Esophagus squamous epithelium (tissue), 5 donors: ENCODE results near the gene LNPK. TPM values are rescaled to one million over a fixed set of nuclear protein-coding genes. Genes with fewer than 3 reads are reported as not detected.

Experiments used
- DNase-seq: peaks from one replicate; lab custom pipeline; 2025; lab: John Stamatoyannopoulos, UW
- H3K27ac ChIP-seq, 4 donors: fragments of 200-600 bp; sonication (generic); one replicate each; pipeline ENCODE4 v1.5.1; 2016 to 2019; ENCODE audit warnings: mild to moderate bottlenecking in 1 of 4
- H3K27me3 ChIP-seq, 4 donors: fragments of 200-600 bp; sonication (generic); 1 replicate in 3 of 4; 2 replicates in 1 of 4; pipeline versions ENCODE4 v1.5.1 to v1.6.0; 2017 to 2021; ENCODE audit warnings: antibody characterized with exemption in 1 of 4
- H3K36me3 ChIP-seq, 3 donors: fragments of 200-600 bp; sonication (generic); one replicate each; pipeline ENCODE4 v1.5.1; 2016 to 2019
- H3K4me1 ChIP-seq, 3 donors: fragments of 200-600 bp; sonication (generic); one replicate each; pipeline ENCODE4 v1.5.1; 2017 to 2019
- H3K4me3 ChIP-seq, 4 donors: fragments of 200-600 bp; sonication (generic); 1 replicate in 3 of 4; 2 replicates in 1 of 4; pipeline ENCODE4 v1.5.1; 2016 to 2019; ENCODE audit warnings: mild to moderate bottlenecking in 2 of 4, moderate library complexity in 1 of 4
- H3K9me3 ChIP-seq, 3 donors: fragments of 200-600 bp; sonication (generic); one replicate each; pipeline ENCODE4 v1.5.1; 2016 to 2019
- CTCF ChIP-seq, 6 experiments: fragments of 450-650 bp in 4 of 6; fragments of 200-600 bp in 2 of 6; sonication (generic) in 2 of 6; IDR thresholded peaks; one replicate each; pipeline ENCODE4 v1.5.1; 2016 to 2019; ENCODE audit warnings: antibody characterized with exemption in 6 of 6, mild to moderate bottlenecking in 4 of 6, moderate library complexity in 4 of 6
- POLR2A ChIP-seq, 4 donors: fragments of 450-650 bp; IDR thresholded peaks; one replicate each; pipeline ENCODE4 v1.6.1; 2017; ENCODE audit warnings: antibody characterized with exemption in 4 of 4, mild to moderate bottlenecking in 4 of 4, moderate library complexity in 3 of 4
- WGBS, 2 donors: methylation state at CpG; one replicate each; pipeline ENCODE4 v1.1.5; 2018; 5-methylcytosine and 5-hydroxymethylcytosine counted together
- intact Hi-C: fragments of 100-400 bp; cut with DNase I; formaldehyde crosslinking; loops from one replicate; pipeline ENCODE4 v1.15.0; 2022
- total RNA-seq, 4 donors: library from RNA; depleted of rRNA; stranded (reverse); fragments of >200 nt; gene quantifications; one replicate each; pipeline ENCODE4 v1.1.0, GENCODE V29; 2016
- donor health status: DM: yes; HTN: yes; CAD: no.

LNPK gene
- total RNA-seq, 4 donors from 2014 or later, result 16.3 to 23.5 (median 19.6) TPM

GRCh38 chr2:176027806-176028205, 25.7 kb upstream of the LNPK start:
- H3K4me1 ChIP-seq, result no peaks in the 10 kb centered on the region
- TF ChIP-seq CTCF (IDR thresholded peaks at IDR 0.05) (no peak), POLR2A (IDR thresholded peaks at IDR 0.05) (no peak)
- H3K27ac ChIP-seq, result no peak overlapping the region
- intact Hi-C loops, result no loop called here
- H3K36me3 ChIP-seq, result no peaks in the 10 kb centered on the region
- WGBS, 2 donors, result 56 to 59% methylated on average over 2 of the region's 2 CpGs
- H3K27me3 ChIP-seq, result peaks cover 0 to 54% (median 0%) of the 10 kb centered on the region in 4 donors
- DNase-seq, result no peak
- no peak overlapping the region for H3K4me3 ChIP-seq
- H3K9me3 ChIP-seq, result no peaks in the 10 kb centered on the region

GRCh38 chr2:176025932-176026331, 23.9 kb upstream of the LNPK start:
- TF ChIP-seq CTCF (IDR thresholded peaks at IDR 0.05) (no peak), POLR2A (IDR thresholded peaks at IDR 0.05) (no peak)
- WGBS, 2 donors, result 79% methylated on average over 4 of the region's 4 CpGs
- no peaks in the 10 kb centered on the region for H3K36me3 ChIP-seq
- no peak for DNase-seq
- H3K27ac ChIP-seq, result no peak overlapping the region
- peaks cover 0 to 62% (median 0%) of the 10 kb centered on the region in 4 donors for H3K27me3 ChIP-seq
- intact Hi-C loops, result no loop called here
- H3K4me3 ChIP-seq, result no peak overlapping the region
- H3K9me3 ChIP-seq, result no peaks in the 10 kb centered on the region
- H3K4me1 ChIP-seq, result no peaks in the 10 kb centered on the region

GRCh38 chr2:176024083-176024482, 22.0 kb upstream of the LNPK start:
- intact Hi-C loops, result no loop called here
- Histone ChIP-seq H3K27ac (no peak overlapping the region), H3K4me1 (no peaks in the 10 kb centered on the region), H3K36me3 (no peaks in the 10 kb centered on the region), H3K4me3 (no peak overlapping the region), H3K27me3 (peaks cover 0 to 62% (median 0%) of the 10 kb centered on the region in 4 donors), H3K9me3 (no peaks in the 10 kb centered on the region)
- WGBS, 2 donors, result 73 to 74% methylated on average over 2 of the region's 2 CpGs
- DNase-seq, result no peak
- no peak for TF ChIP-seq POLR2A (IDR thresholded peaks at IDR 0.05)
- no peak for TF ChIP-seq CTCF (IDR thresholded peaks at IDR 0.05)

GRCh38 chr2:176022048-176022447, 20.0 kb upstream of the LNPK start:
- Histone ChIP-seq H3K9me3 (no peaks in the 10 kb centered on the region), H3K4me1 (no peaks in the 10 kb centered on the region), H3K27ac (no peak overlapping the region), H3K4me3 (no peak overlapping the region), H3K36me3 (no peaks in the 10 kb centered on the region), H3K27me3 (peaks cover 0 to 46% (median 0%) of the 10 kb centered on the region in 4 donors)
- 76 to 90% methylated on average over 1 of the region's 1 CpG for WGBS, 2 donors
- no peak for TF ChIP-seq CTCF (IDR thresholded peaks at IDR 0.05)
- TF ChIP-seq POLR2A (IDR thresholded peaks at IDR 0.05), result no peak
- intact Hi-C loops, result no loop called here
- DNase-seq, result no peak

GRCh38 chr2:176020400-176020799, 18.3 kb upstream of the LNPK start:
- no peak for DNase-seq
- Histone ChIP-seq H3K27ac (no peak overlapping the region), H3K9me3 (no peaks in the 10 kb centered on the region), H3K4me3 (no peak overlapping the region), H3K4me1 (no peaks in the 10 kb centered on the region), H3K36me3 (no peaks in the 10 kb centered on the region), H3K27me3 (peaks cover 0 to 38% (median 0%) of the 10 kb centered on the region in 4 donors)
- 77 to 86% methylated on average over 6 of the region's 6 CpGs for WGBS, 2 donors
- TF ChIP-seq CTCF (IDR thresholded peaks at IDR 0.05) (no peak), POLR2A (IDR thresholded peaks at IDR 0.05) (no peak)
- intact Hi-C loops, result no loop called here
